Spleen (tissue), 13 donors: Measurements from ENCODE around the gene RIPPLY1. TPM values are rescaled to one million over a fixed set of nuclear protein-coding genes. Genes with fewer than 3 reads are reported as not detected.

ENCODE experiments used
- DNase-seq: peaks from one replicate; pipeline ENCODE4 v3.0.0-alpha.2; 2020
- H3K27ac ChIP-seq, 8 donors: fragments of 200-600 bp; sonication (generic) in 7 of 8; 1 replicate in 4 of 8; 2 replicates in 4 of 8; pipeline versions ENCODE4 v1.5.0 to v1.8.0; 2016 to 2021; ENCODE audit warnings: inconsistent platforms in 4 of 8, mild to moderate bottlenecking in 4 of 8, moderate library complexity in 1 of 8
- H3K27me3 ChIP-seq, 7 donors: fragments of 200-600 bp; sonication (generic) in 6 of 7; replicated peaks in 1 of 7; 1 replicate in 4 of 7; 2 replicates in 3 of 7; pipeline versions ENCODE4 v1.5.0 to v1.8.0; 2016 to 2021; ENCODE audit warnings: inconsistent platforms in 3 of 7, mild to moderate bottlenecking in 1 of 7
- H3K36me3 ChIP-seq, 6 donors: fragments of 200-600 bp; sonication (generic) in 5 of 6; 1 replicate in 4 of 6; 2 replicates in 2 of 6; pipeline versions ENCODE4 v1.5.0 to v1.8.0; 2016 to 2021; ENCODE audit warnings: inconsistent platforms in 2 of 6
- H3K4me1 ChIP-seq, 6 donors: fragments of 200-600 bp; sonication (generic) in 5 of 6; 1 replicate in 3 of 6; 2 replicates in 3 of 6; pipeline versions ENCODE4 v1.5.0 to v1.8.0; 2016 to 2021; ENCODE audit warnings: inconsistent platforms in 3 of 6
- H3K4me3 ChIP-seq, 8 donors: fragments of 200-600 bp; sonication (generic) in 7 of 8; 1 replicate in 4 of 8; 2 replicates in 4 of 8; pipeline versions ENCODE4 v1.5.0 to v1.8.0; 2016 to 2021; ENCODE audit warnings: inconsistent platforms in 4 of 8, mild to moderate bottlenecking in 4 of 8, moderate library complexity in 2 of 8
- H3K9me3 ChIP-seq, 8 donors: fragments of 200-600 bp; sonication (generic) in 7 of 8; 1 replicate in 4 of 8; 2 replicates in 4 of 8; pipeline versions ENCODE4 v1.5.0 to v1.8.0; 2016 to 2021; ENCODE audit warnings: inconsistent platforms in 4 of 8
- POLR2A ChIP-seq, 3 donors: fragments of 450-650 bp; IDR thresholded peaks; one replicate each; pipeline ENCODE4 v1.5.1; 2017; ENCODE audit warnings: antibody characterized with exemption in 3 of 3, mild to moderate bottlenecking in 1 of 3
- POLR2AphosphoS5 ChIP-seq, 3 donors: sonication (generic); formaldehyde crosslinking; IDR thresholded peaks; one replicate each; pipeline ENCODE4 v1.5.1; 2017; ENCODE audit warnings: antibody characterized with exemption in 3 of 3
- WGBS, 5 donors: extraction: QIAGEN DNeasy Blood & Tissue Kit in 3 of 5; methylation state at CpG; one replicate each; pipeline versions ENCODE4 v1.1.5 to v1.1.7; 2013 to 2018; 5-methylcytosine and 5-hydroxymethylcytosine counted together
- intact Hi-C: fragments of 100-400 bp; cut with DNase I; formaldehyde crosslinking; loops from one replicate; pipeline ENCODE4 v1.15.0; 2023; ENCODE audit warnings: low total_unique reads
- long read RNA-seq, 2 donors: transcript quantifications; one replicate each; lab custom pipeline, GENCODE V29; 2026
- polyA plus RNA-seq, 3 donors: library from polyadenylated mRNA; stranded (reverse); fragments of 200-250 nt; gene quantifications; one replicate each; pipeline ENCODE4 v1.2.1, GENCODE V29; 2013
- total RNA-seq, 7 donors: library from RNA; depleted of rRNA in 3 of 7; stranded (reverse); fragments of >200 nt in 3 of 7; fragmentation: NEBNext Ultra II Directional in 4 of 7; extraction: Animal tissue kit (Norgen Biotek cat#: 25700) in 4 of 7; gene quantifications; one replicate each; pipeline versions ENCODE4 v1.1.0 to v1.2.1, GENCODE V29; 2016 to 2021
- TF ChIP-seq, protein P1 (sequence below), 11 experiments: fragments of 200-600 bp in 7 of 11; fragments of 450-650 bp in 4 of 11; sonication (generic) in 4 of 11; IDR thresholded peaks in 8 of 11; conservative IDR thresholded peaks in 3 of 11; 1 replicate in 7 of 11; 2 replicates in 4 of 11; pipeline versions ENCODE4 v1.4.0 to v1.8.0; 2016 to 2021; ENCODE audit warnings: antibody characterized with exemption in 11 of 11, inconsistent platforms in 4 of 11, mild to moderate bottlenecking in 1 of 11
- donor health status: healthy with polysubstance abuse.
- donor health status: DM: no; HTN: no; CAD: no; lungs with moderate emphysema.
- donor health status: DM: no; HTN: no; CAD: no.
- donor health status: Bipolar disorder and iron deficiency.
- donor health status: healthy.
- donor health status: DM: no; HTN: no; CAD: no.
- donor health status: DM: yes; HTN: yes; CAD: no.

The RIPPLY1 gene, protein sequence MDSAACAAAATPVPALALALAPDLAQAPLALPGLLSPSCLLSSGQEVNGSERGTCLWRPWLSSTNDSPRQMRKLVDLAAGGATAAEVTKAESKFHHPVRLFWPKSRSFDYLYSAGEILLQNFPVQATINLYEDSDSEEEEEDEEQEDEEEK
- total RNA-seq (not detected), polyA plus RNA-seq (not detected)
- long read RNA-seq, donor 1: 0 reads
- long read RNA-seq, donor 2: 0 reads

GRCh38 chrX:106903291-106903824 lies at the start of gene RIPPLY1:
Gene RIPPLY1 (minus strand): TSS chrX:106903341. CDS start chrX:106903287, 54 bp downstream.
- no peak for DNase-seq
- H3K4me3 ChIP-seq: no peak within 1 kb of the TSS
- no peaks in the 10 kb centered on the region for H3K4me1 ChIP-seq
- intact Hi-C loops: no loop called here
- H3K9me3 ChIP-seq: no peaks in the 10 kb centered on the region
- no peaks in the 10 kb centered on the region for H3K27me3 ChIP-seq
- 56 to 88% (median 69%) methylated on average over 1 of the region's 1 CpG for WGBS, 5 donors
- no peak for TF ChIP-seq POLR2A (IDR thresholded peaks at IDR 0.05)
- TF ChIP-seq POLR2AphosphoS5 (IDR thresholded peaks at IDR 0.05): no peak
- TF ChIP-seq, protein P1, sequence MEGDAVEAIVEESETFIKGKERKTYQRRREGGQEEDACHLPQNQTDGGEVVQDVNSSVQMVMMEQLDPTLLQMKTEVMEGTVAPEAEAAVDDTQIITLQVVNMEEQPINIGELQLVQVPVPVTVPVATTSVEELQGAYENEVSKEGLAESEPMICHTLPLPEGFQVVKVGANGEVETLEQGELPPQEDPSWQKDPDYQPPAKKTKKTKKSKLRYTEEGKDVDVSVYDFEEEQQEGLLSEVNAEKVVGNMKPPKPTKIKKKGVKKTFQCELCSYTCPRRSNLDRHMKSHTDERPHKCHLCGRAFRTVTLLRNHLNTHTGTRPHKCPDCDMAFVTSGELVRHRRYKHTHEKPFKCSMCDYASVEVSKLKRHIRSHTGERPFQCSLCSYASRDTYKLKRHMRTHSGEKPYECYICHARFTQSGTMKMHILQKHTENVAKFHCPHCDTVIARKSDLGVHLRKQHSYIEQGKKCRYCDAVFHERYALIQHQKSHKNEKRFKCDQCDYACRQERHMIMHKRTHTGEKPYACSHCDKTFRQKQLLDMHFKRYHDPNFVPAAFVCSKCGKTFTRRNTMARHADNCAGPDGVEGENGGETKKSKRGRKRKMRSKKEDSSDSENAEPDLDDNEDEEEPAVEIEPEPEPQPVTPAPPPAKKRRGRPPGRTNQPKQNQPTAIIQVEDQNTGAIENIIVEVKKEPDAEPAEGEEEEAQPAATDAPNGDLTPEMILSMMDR (IDR thresholded peaks at IDR 0.05 in 8 of 11, conservative IDR thresholded peaks at IDR 0.05 in 3 of 11): no peak
- no peaks in the 10 kb centered on the region for H3K36me3 ChIP-seq
- H3K27ac ChIP-seq: no peak within 1 kb of the TSS

DNA sequence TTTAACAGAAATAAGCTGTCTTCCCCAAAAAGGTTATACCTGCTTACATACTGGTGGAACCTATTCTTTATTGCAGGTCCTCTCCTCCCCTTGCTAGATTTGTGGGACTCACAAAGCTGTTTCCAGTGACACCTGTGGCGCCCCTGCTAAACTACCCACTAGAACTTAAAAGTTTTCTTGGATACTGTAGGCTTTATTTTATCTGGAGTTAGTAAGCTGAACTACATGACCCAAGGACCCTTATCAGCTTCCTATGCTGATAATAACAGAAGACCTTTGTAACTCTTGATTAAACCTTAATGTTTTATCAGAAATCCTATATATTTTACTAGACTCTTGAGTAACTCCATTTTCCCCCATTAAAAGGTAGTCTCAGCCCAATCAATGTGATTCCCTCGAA lies 49.4 kb upstream of the RIPPLY1 start:
- intact Hi-C loops: loop anchor here (10.0 kb wide), 1 partner anchor 58 kb away; no protein-coding TSS in a partner anchor

DNA sequence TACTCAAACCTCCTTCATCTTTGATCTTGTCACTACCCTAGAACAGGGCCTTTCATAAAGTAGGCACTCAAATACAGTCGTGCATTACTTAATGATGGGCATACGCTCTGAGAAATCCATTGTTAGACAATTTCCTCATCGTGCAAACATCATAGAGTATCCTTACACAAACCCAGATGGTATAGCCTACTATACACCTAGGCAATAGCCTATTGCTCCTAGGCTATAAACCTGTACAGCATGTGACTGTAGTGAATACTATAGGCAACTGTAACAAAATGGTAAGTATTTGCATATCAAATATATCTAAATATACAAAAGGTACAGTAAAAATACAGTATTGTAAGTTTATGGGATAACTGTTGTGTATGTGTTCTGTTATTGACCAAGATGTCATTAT lies 48.9 kb upstream of the RIPPLY1 start:
- TF ChIP-seq POLR2A (IDR thresholded peaks at IDR 0.05) (no peak), POLR2AphosphoS5 (IDR thresholded peaks at IDR 0.05) (no peak)
- TF ChIP-seq, protein P1 (IDR thresholded peaks at IDR 0.05 in 8 of 11, conservative IDR thresholded peaks at IDR 0.05 in 3 of 11): no peak
- intact Hi-C loops: loop anchor here (10.0 kb wide), 1 partner anchor 57 kb away; no protein-coding TSS in a partner anchor
- DNase-seq: no peak
- Histone ChIP-seq H3K27ac (no peak overlapping the region), H3K36me3 (no peaks in the 10 kb centered on the region), H3K4me1 (no peaks in the 10 kb centered on the region), H3K27me3 (no peaks in the 10 kb centered on the region), H3K4me3 (no peak overlapping the region), H3K9me3 (no peaks in the 10 kb centered on the region)
- WGBS, 5 donors: 74 to 93% (median 85%) methylated on average over 3 of the region's 3 CpGs

More for the DNA sequence above, 49.4 kb upstream of the RIPPLY1 start:
- Histone ChIP-seq H3K27me3 (no peaks in the 10 kb centered on the region), H3K4me3 (no peak overlapping the region), H3K36me3 (no peaks in the 10 kb centered on the region), H3K27ac (no peak overlapping the region), H3K9me3 (no peaks in the 10 kb centered on the region), H3K4me1 (no peaks in the 10 kb centered on the region)
- TF ChIP-seq POLR2AphosphoS5 (IDR thresholded peaks at IDR 0.05): no peak
- TF ChIP-seq, protein P1 (IDR thresholded peaks at IDR 0.05 in 8 of 11, conservative IDR thresholded peaks at IDR 0.05 in 3 of 11): no peak
- no peak for TF ChIP-seq POLR2A (IDR thresholded peaks at IDR 0.05)
- DNase-seq: no peak
- WGBS, 5 donors: 56 to 92% (median 72%) methylated on average over 2 of the region's 2 CpGs

- no peak for TF ChIP-seq POLR2A (IDR thresholded peaks at IDR 0.05)
- no peak for TF ChIP-seq POLR2AphosphoS5 (IDR thresholded peaks at IDR 0.05)
- TF ChIP-seq, protein P1 (IDR thresholded peaks at IDR 0.05 in 8 of 11, conservative IDR thresholded peaks at IDR 0.05 in 3 of 11): no peak
- H3K4me3 ChIP-seq: no peak overlapping the region
- 86 to 97% (median 94%) methylated on average over 6 of the region's 6 CpGs for WGBS, 5 donors
- H3K27ac ChIP-seq: no peak overlapping the region
- intact Hi-C loops: loop anchor here (10.0 kb wide), 1 partner anchor 56 kb away; no protein-coding TSS in a partner anchor
- H3K4me1 ChIP-seq: no peaks in the 10 kb centered on the region
- no peaks in the 10 kb centered on the region for H3K27me3 ChIP-seq
- DNase-seq: no peak
- H3K36me3 ChIP-seq: no peaks in the 10 kb centered on the region
- H3K9me3 ChIP-seq: no peaks in the 10 kb centered on the region
Measured at GRCh38 chrX:106951230-106951629, 48.1 kb upstream of the RIPPLY1 start.
